Sciatic nerve (tissue), 2 donors: Measurements from ENCODE around the gene BCL10. TPM values are rescaled to one million over a fixed set of nuclear protein-coding genes. Genes with fewer than 3 reads are reported as not detected.
A peak's percentile ranks its signal among the peaks of the same experiment; 100 is the strongest.

Experiments used
- ATAC-seq: fragments of 200-7000 bp; cut with Tn5 transposase; one replicate; pipeline ENCODE4 v1.9.1; 2020; ENCODE audit warnings: mild to moderate bottlenecking, moderate library complexity
- DNase-seq: peaks from one replicate; pipeline ENCODE4 v3.0.0-alpha.2; 2020; ENCODE audit warnings: low spot score
- intact Hi-C: fragments of 100-400 bp; cut with DNase I; formaldehyde crosslinking; loops from one replicate; pipeline ENCODE4 v1.14.2; 2022
- total RNA-seq: library from RNA; stranded (reverse); fragmentation: NEBNext Ultra II Directional; extraction: Animal tissue kit (Norgen Biotek cat#: 25700); gene quantifications from one replicate; pipeline ENCODE4 v1.2.1, GENCODE V29; 2021
- donor health status: DM: no; HTN: no; CAD: no.
- donor health status: DM: no; HTN: no; CAD: no.

Gene BCL10
- total RNA-seq, result 17.8 TPM

- peak; percentile 99 for ATAC-seq
- intact Hi-C loops, result no loop called here
- DNase-seq, result peak; percentile 99
These were observed at the start of gene BCL10 for GRCh38 chr1:85276215-85276977. TSS of gene BCL10 (minus strand) at chr1:85276632. CDS start at chr1:85276352, 280 bp downstream.

- intact Hi-C loops, result no loop called here
- DNase-seq (no peak), ATAC-seq (no peak)
These were observed 49.5 kb upstream of the BCL10 start for GRCh38 chr1:85325920-85326319.

DNA sequence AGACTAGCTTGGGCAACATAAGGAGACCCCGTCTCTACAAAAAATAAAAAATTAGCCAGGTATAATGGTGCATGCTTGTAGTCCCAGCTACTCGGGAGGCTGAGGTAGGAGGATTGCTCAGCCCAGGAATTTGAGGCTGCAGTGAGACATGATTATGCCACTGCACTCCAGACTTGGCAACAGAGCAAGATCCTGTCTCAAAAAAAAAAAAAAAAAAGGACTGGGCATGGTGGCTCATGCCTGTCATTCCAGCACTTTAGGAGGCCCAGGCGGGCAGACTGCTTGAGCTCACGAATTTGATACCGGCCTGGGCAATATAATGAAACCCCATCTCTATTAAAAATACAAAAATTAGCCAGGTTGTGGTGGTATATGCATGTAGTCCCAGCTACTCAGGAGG is 47.3 kb upstream of the BCL10 start:
- ATAC-seq, result no peak
- intact Hi-C loops, result no loop called here
- DNase-seq, result no peak

- intact Hi-C loops, result no loop called here
- no peak for ATAC-seq
- no peak for DNase-seq
These were observed 46.2 kb upstream of the BCL10 start for GRCh38 chr1:85322655-85323054.

GRCh38 chr1:85321237-85321964 is 45.0 kb upstream of the BCL10 start:
- ATAC-seq (no peak), DNase-seq (no peak)
- intact Hi-C loops, result no loop called here

DNA sequence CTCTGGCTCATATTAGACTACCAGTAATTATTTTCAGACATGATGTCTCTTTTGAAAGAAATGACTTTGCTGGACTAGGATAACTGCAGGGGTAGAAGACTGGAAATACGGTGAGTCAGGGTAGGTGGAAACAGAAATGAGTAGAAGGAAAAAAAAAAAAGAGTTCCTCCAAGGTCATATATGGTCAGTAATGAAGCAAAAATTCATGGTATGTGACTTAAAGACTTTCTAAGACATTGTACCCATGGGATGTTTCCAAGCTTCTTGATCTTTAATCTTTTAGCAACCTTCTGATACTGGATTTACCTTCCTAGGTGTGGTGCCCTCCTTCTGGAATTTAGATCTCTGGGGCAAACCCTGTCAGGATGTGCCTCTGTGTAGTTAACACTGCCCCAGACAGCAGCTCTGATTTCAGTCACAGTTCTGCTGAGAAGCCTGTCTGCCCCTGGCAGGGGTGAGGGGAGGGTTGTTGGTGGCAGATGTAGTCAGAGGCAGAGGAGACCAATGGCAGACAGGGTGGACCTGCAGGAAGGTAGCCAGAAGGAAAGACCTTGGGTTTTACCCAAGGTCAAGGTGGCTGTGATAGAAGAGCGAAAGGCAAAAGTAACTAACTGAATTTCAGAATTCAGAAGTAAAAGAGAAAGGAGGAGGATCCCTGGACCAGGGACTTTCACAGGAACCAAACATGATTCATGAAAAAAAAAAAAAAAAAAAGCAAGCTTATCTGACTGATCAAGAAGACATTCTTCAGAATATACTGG is 44.1 kb upstream of the BCL10 start:
- DNase-seq (no peak), ATAC-seq (no peak)
- intact Hi-C loops, result no loop called here

- intact Hi-C loops, result no loop called here
- no peak for ATAC-seq
- no peak for DNase-seq
These were observed 43.5 kb upstream of the BCL10 start for GRCh38 chr1:85319931-85320330.

DNA sequence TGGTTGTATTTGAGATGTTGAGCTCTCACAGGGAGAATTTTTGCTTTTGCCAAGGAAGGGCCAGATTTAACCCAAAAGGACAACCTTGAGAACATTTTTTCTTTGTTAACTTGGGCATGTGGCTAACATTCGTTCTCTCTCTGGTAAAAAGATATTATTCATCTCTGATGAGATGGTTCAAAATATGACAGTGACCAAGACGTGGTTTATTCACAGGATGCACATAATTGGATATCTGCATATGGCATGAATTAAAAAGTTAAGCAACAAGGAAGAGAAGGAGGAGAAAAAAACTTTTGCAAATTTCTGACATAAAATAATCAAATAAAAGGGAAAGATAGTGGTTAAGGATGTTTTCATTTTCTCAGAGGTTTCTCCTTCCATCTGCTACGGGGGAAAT is 43.1 kb upstream of the BCL10 start:
- intact Hi-C loops, result no loop called here
- DNase-seq (no peak), ATAC-seq (no peak)

DNA sequence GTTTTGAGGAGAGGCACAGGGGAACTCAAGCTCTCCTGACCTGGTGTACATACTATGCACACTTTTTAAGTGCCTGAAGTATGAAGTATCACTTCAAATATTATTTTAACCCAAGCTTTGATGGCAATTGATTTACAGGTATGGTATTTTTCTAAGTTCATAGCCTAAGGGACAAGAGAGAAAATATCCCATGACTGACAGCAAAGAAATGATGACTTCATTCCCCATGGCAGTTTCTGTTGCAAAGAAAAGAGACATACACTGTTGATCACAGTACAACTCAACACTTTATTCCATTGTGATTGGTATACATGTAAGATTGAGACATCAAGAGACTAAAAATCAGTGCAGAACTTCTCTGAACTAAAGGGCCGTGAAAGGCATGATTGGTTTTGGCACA is 41.8 kb upstream of the BCL10 start:
- DNase-seq, result no peak
- no peak for ATAC-seq
- intact Hi-C loops, result no loop called here

- DNase-seq (no peak), ATAC-seq (no peak)
- intact Hi-C loops, result no loop called here
These were observed 41.1 kb upstream of the BCL10 start for GRCh38 chr1:85317560-85317959.

- no peak for DNase-seq
- ATAC-seq, result no peak
- intact Hi-C loops, result no loop called here
These were observed 39.9 kb upstream of the BCL10 start for GRCh38 chr1:85316321-85316720.

GRCh38 chr1:85315789-85316188 is 39.4 kb upstream of the BCL10 start:
- no peak for ATAC-seq
- intact Hi-C loops, result no loop called here

GRCh38 chr1:85314726-85315125 is 38.3 kb upstream of the BCL10 start:
- intact Hi-C loops, result no loop called here
- ATAC-seq (no peak), DNase-seq (no peak)

More at GRCh38 chr1:85315789-85316188, 39.4 kb upstream of the BCL10 start:
- DNase-seq, result no peak

GRCh38 chr1:85313888-85314696 is 37.7 kb upstream of the BCL10 start:
- DNase-seq (no peak), ATAC-seq (peak; percentile 70)
- intact Hi-C loops, result no loop called here

GRCh38 chr1:85311818-85312217 is 35.4 kb upstream of the BCL10 start:
- intact Hi-C loops, result no loop called here
- no peak for ATAC-seq
- DNase-seq, result no peak

DNA sequence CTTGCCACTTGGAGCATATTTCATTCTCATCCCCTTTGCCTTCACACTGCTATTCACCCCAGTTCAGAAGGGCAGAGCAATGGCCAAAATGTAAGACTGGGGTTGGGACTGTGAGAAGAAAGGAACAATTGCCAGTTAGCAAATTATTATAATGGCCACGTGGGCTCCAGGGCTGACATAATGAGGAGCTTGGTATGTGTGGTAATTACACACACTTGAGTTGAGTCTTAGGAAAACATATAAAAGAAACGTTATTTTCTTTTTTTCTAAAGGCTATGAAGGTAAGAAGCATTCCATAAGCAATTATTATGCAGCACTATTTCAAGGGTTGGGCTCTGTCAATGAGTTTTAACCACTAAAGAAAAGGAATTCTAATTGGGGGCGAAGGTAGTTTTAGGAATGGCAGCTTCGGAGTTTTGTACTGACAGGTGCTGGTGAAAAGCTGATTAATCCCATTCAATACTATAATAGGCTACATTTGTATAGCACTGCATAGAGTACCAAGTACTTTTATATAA is 32.5 kb upstream of the BCL10 start:
- intact Hi-C loops, result loop anchor here (2.0 to 10.0 kb wide), 2 partner anchors 276 to 384 kb away; partner anchors contain the start of gene CCN1
- no peak for ATAC-seq

DNA sequence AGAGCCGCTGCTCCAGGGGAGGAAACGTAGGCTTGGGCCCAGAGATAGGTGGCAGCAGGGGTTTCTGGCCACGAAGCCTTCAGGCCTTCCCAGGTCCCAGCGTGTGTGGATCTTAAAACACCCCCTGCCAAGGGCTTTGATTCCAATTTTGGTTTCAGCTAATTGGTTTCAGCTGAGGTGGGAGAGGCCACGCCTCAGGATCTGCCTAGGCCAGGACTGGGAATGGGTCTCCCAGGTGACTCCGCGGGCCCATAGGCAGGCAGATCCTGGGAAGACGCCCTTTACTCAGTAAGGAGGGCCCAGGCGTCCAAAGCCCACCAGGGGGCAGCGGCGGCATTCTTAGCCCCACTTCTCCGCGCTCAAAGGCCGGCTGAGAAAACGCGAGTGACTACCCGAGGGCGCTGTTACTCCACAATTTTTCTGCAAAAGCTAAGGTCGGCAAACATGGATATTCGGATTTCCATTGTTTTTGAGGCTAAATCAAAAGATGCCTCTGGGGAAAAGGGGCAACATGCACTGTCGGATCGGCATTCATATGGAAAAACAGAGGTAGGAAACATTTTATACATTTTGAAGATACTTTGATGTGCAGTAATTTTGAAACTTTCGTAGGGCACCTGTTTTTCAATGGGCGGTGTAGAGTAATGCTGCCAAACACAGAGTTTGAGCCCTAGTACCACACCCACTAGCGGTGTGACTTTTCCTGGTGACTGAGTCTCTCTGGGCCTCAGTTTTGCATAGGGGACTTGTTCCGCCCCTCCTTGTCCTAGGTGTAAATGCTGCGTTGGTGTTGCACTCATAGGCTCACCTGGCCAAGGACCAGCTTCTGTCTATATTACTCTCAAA is 31.8 kb upstream of the BCL10 start:
- ATAC-seq (peak; percentile 97), DNase-seq (peak; percentile 92)
- intact Hi-C loops, result loop anchor here (2.0 to 10.0 kb wide), 2 partner anchors 277 to 385 kb away; partner anchors contain the start of gene CCN1

More for the DNA sequence above, 32.5 kb upstream of the BCL10 start:
- no peak for DNase-seq

DNA sequence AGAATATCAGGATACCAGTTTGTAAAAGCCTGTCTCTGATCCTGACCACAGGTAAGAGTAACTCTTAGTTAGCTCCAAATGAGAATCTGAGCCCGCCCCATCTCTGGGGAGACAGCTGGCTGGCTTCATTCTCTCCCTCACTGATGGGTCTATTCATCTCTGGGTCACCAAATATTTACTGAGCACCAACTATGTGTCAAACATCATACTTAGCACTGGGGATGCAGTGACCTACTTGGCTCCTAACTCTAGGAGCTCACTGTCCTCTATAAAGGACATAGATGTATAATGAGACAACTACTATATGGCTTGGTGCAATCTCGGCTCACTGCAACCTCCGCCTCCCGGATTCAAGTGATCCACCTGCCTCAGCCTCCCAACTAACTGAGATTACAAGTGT is 29.8 kb upstream of the BCL10 start:
- intact Hi-C loops, result loop anchor here (10.0 kb wide), 1 partner anchor 279 kb away; the partner anchor contains the start of gene CCN1
- ATAC-seq (no peak), DNase-seq (no peak)
